ENCODE results near the gene JAZF1.

JAZF1 gene

DNA sequence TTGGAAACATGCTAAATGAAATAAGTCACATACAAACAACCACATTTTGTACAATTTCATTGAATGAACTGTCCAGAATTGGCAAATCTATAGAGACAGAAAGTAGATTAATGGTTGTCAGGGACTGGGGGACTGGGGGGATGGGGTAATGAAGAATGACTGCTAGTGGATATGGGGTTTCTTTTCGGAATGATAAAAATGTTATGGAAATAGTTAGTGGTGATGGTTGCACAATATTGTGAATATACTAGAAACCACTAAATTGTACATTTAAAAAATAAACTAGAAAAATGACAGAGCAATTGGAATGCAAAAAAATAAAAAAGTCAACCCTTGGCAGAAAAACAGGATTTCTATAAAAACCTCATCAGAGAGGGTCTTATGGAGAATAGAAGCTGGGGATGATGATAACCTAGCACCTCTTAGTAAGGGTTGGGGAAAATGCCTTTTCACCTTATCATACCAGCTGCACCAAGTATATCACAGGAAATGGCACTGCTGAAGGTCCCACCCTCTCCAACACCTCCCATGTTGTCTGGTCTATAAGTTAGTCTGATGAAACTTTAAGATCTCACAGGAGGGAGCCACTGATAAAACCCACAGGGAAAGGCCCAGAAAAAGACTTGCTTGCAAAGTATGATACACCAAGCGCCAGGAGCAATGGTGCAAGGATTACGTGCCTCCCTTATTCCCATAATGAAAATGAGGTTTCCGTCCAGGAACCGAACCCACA is 23.1 kb upstream of the JAZF1 start:
- DNase-seq (ENCODE audit: low read depth): peak; percentile 74
- H3K4me3 ChIP-seq (ENCODE audit: low read length): no peak overlapping the region
- TF ChIP-seq, protein P1, sequence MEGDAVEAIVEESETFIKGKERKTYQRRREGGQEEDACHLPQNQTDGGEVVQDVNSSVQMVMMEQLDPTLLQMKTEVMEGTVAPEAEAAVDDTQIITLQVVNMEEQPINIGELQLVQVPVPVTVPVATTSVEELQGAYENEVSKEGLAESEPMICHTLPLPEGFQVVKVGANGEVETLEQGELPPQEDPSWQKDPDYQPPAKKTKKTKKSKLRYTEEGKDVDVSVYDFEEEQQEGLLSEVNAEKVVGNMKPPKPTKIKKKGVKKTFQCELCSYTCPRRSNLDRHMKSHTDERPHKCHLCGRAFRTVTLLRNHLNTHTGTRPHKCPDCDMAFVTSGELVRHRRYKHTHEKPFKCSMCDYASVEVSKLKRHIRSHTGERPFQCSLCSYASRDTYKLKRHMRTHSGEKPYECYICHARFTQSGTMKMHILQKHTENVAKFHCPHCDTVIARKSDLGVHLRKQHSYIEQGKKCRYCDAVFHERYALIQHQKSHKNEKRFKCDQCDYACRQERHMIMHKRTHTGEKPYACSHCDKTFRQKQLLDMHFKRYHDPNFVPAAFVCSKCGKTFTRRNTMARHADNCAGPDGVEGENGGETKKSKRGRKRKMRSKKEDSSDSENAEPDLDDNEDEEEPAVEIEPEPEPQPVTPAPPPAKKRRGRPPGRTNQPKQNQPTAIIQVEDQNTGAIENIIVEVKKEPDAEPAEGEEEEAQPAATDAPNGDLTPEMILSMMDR (conservative IDR thresholded peaks at IDR 0.05; ENCODE audit: low read length): no peak

DNA sequence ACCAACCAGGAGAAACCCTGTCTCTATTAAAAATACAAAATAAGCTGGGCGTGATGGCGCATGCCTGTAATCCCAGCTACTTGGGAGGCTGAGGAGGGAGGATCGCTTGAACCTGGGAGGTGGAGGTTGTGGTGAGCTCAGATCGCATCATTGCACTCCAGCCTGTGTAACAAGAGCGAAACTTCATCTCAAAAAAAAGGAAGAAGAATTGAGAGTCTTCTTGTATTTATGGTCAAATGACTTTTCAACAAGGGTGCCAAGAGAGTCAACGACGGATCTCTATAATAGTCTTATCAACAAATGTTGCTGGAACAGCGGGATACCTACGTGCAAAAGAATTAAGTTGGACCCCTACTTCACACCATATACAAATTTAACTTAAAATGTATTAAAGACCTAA is 21.6 kb upstream of the JAZF1 start:
- no peak for DNase-seq (ENCODE audit: low read depth)
- TF ChIP-seq, protein P1 (conservative IDR thresholded peaks at IDR 0.05; ENCODE audit: low read length): no peak
- H3K4me3 ChIP-seq (ENCODE audit: low read length): no peak overlapping the region

DNA sequence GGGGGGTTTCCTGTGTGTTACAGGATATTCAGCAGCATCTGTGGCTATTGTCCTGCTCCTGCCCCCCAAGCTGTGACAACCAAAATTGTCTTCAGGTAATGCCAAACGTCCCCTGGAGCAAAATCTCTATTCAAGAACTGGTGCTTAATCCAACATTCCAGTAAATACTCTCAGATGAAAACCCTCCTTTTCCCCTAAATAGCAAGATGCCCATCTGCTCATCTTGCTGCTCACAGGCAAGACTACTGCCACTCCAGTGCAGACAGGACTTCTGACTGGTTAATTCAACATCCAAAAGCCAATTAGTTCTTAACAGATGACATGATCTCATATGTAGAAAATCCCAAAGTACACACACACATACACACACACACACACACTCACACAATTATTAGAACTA is 20.5 kb upstream of the JAZF1 start:
- DNase-seq (ENCODE audit: low read depth): no peak
- no peak overlapping the region for H3K4me3 ChIP-seq (ENCODE audit: low read length)
- TF ChIP-seq, protein P1 (conservative IDR thresholded peaks at IDR 0.05; ENCODE audit: low read length): no peak

DNA sequence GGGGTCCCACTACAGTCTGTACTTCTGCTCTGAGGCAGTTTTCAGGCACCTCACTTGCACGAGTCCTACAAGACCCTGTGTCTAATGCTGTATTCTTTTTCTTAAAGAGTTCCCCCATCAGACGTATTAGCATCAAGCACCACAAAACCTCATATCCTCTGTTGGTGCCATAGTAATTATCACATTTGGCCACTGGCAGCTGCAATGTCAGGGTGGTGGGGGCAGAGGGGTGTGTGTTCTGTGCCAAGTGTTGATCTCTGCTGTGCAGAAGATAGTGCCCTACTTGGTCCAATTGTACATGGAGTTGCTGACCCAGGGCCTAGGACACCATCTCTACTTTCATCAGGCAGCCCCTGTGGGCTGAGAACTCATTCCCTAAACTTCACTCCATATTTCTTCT is 20.0 kb upstream of the JAZF1 start:
- no peak for DNase-seq (ENCODE audit: low read depth)
- TF ChIP-seq, protein P1 (conservative IDR thresholded peaks at IDR 0.05; ENCODE audit: low read length): no peak
- H3K4me3 ChIP-seq (ENCODE audit: low read length): no peak overlapping the region

DNA sequence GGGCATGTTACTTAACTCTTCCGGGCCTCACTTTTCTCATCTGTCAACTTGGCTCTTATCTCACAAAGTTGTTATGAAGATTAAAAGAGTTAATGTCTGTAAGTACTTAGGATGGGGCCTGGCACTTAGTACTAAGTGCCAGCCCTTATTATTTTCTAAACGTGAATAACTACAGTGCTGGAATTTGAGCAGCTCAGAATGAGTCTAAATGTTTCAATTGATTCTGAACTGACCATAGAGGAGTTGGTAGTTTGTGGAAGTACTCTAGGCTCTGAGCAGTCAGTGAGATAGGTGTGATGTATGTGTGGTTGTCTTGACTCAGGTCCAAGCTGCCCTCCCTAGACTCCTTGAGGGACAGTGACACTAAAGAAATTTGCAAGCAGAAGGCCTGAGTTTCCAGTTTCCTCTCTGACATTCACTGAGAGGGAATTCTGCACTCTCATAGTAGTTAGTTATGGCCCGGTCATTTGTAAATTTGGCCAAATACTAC is 18.5 kb upstream of the JAZF1 start:
- TF ChIP-seq, protein P1 (conservative IDR thresholded peaks at IDR 0.05; ENCODE audit: low read length): no peak
- no peak for DNase-seq (ENCODE audit: low read depth)
- H3K4me3 ChIP-seq (ENCODE audit: low read length): no peak overlapping the region

DNA sequence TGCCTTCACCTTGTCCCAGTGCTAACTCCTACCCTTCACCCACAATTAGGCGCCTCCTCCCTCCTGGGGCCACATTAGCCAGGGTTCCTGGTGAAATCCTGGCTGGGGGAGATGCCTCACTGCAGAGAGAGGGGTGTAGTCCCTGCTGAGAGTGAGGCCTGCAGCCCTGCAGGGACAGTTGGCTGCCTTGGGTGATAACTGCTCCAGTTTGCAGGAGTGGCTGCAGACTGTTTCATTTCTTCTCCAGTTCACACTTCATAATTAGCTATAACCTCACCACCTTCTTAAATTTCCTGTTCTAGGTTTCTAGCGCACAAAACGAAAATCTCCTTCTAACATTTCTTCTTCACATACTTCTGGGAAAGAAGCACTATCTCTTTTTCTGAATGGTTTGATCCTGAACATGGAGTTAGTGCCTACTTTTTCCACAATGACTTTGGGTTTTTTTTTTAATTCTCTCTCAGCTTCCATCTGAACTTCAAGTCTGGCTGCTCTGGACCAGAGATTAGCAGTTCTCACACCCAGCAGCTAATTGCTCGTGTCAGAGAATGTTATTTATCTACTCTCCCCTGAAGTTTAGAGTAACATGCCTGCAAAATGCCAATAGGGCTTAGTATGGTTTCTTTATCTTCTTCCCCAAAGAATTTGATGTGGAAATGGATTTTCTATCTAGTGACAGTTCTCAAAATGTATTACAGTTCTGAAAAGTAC is 15.5 kb upstream of the JAZF1 start:
- H3K4me3 ChIP-seq (ENCODE audit: low read length): no peak overlapping the region
- DNase-seq (ENCODE audit: low read depth): no peak
- TF ChIP-seq, protein P1 (conservative IDR thresholded peaks at IDR 0.05; ENCODE audit: low read length): no peak
